ENCODE results near the gene ITPRID1.

Gene ITPRID1

DNA sequence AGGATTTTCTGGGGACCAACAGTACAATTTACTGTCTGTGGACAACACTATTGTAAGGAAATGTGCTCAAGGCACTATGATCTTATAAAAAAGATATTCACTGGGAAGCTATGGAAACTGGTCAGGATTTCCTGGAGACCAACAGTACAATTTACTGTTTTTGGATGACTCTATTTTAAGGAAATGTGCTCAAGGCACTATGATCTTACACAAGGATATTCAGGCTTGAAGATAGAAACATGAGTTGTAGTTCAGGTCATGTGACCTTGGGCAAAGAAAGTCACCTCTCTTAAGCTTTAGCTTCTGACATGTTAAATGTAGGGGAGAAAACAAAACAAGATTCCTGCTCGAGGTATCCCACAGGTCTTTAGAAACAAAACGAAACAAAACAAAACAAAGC lies 1.7 kb upstream of the ITPRID1 start:
- Histone ChIP-seq H3K36me3 (replicated peaks; ENCODE audit: low read depth, low read length) (no peaks in the 10 kb centered on the region), H4K20me1 (ENCODE audit: insufficient read depth, low read length) (no peaks in the 10 kb centered on the region), H3K4me2 (ENCODE audit: low read length) (no peak overlapping the region), H3K4me3 (ENCODE audit: low read length) (no peak overlapping the region), H3K9ac (ENCODE audit: low read length) (no peak overlapping the region), H3K4me1 (ENCODE audit: low read length) (no peaks in the 10 kb centered on the region), H3K79me2 (ENCODE audit: low read length) (no peaks in the 10 kb centered on the region), H3K27ac (ENCODE audit: low read length) (no peak overlapping the region), H3K9me3 (ENCODE audit: insufficient read depth, low read length) (no peaks in the 10 kb centered on the region), H2AFZ (ENCODE audit: low read depth, low read length) (no peak overlapping the region), H3K27me3 (ENCODE audit: low read depth, low read length) (no peaks in the 10 kb centered on the region)
- TF ChIP-seq EZH2phosphoT487 (IDR thresholded peaks at IDR 0.05; ENCODE audit: low read depth), result no peak
- TF ChIP-seq, protein P1, sequence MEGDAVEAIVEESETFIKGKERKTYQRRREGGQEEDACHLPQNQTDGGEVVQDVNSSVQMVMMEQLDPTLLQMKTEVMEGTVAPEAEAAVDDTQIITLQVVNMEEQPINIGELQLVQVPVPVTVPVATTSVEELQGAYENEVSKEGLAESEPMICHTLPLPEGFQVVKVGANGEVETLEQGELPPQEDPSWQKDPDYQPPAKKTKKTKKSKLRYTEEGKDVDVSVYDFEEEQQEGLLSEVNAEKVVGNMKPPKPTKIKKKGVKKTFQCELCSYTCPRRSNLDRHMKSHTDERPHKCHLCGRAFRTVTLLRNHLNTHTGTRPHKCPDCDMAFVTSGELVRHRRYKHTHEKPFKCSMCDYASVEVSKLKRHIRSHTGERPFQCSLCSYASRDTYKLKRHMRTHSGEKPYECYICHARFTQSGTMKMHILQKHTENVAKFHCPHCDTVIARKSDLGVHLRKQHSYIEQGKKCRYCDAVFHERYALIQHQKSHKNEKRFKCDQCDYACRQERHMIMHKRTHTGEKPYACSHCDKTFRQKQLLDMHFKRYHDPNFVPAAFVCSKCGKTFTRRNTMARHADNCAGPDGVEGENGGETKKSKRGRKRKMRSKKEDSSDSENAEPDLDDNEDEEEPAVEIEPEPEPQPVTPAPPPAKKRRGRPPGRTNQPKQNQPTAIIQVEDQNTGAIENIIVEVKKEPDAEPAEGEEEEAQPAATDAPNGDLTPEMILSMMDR (IDR thresholded peaks at IDR 0.05; ENCODE audit: low read depth, low read length), result no peak

DNA sequence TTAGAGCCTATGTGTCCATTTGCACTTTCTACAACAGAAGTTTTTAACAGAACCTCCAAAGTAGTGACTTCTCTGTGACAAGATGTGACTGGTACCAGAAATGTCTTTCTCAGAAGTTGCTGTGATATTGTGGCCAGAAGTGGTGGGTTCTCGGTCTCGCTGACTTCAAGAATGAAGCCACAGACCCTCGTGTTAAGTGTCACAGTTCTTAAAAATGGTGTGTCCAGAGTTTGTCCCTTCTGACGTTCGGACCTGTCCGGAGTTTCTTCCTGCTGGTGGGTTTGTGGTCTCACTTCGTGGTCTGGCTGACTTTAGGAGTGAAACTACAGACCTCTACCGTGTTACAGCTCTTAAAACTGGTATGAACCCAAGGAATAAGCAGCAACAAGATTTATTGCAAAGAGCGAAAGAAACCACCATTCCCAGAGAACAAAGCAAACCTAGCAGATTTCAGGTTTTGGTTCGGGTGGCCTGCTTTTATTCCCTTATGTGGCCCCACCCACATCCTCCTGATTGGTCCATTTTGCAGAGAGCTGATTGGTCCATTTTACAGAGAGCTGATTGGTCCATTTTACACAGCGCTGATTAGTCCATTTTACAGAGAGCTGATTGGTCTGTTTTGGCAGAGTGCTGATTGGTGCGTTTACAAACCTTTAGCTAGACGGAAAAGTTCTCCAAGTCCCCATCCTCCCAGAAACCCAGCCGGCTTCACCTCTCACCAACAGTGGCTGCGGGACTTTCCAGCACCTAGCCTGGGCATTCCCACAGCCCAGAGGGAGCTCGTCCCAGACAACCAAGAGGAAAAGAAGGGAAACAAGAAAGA lies 3.0 kb downstream of the ITPRID1 start:
- Histone ChIP-seq H3K36me3 (replicated peaks; ENCODE audit: low read depth, low read length) (no peaks in the 10 kb centered on the region), H2AFZ (ENCODE audit: low read depth, low read length) (no peak overlapping the region), H3K4me3 (ENCODE audit: low read length) (no peak overlapping the region), H3K9ac (ENCODE audit: low read length) (no peak overlapping the region), H3K27ac (ENCODE audit: low read length) (no peak overlapping the region), H3K4me1 (ENCODE audit: low read length) (no peaks in the 10 kb centered on the region), H3K27me3 (ENCODE audit: low read depth, low read length) (no peaks in the 10 kb centered on the region), H3K9me3 (ENCODE audit: insufficient read depth, low read length) (no peaks in the 10 kb centered on the region), H3K4me2 (ENCODE audit: low read length) (no peak overlapping the region), H4K20me1 (ENCODE audit: insufficient read depth, low read length) (no peaks in the 10 kb centered on the region), H3K79me2 (ENCODE audit: low read length) (no peaks in the 10 kb centered on the region)
- TF ChIP-seq, protein P1 (IDR thresholded peaks at IDR 0.05; ENCODE audit: low read depth, low read length), result no peak
- TF ChIP-seq EZH2phosphoT487 (IDR thresholded peaks at IDR 0.05; ENCODE audit: low read depth), result no peak

DNA sequence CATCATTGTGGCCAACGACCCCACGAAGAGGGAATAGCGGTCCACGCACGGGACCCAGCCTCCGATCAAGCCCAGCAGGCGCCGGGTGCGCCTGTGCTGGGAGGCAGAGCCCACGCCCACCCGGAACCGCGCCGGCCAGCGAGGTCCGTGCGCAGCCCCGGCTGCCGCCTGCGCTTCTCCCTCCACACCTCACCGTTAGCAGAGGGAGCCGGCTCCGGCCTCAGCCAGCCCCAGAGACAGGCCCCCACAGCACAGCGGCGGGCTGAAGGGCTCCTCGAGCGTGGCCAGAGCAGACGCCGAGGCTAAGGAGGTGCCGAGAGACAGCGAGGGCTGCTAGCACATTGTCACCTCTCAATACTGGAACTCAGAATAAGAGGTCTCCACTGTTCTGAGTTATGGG lies 3.6 kb downstream of the ITPRID1 start:
- H3K4me3 ChIP-seq (ENCODE audit: low read length), result no peak overlapping the region
- no peaks in the 10 kb centered on the region for H3K27me3 ChIP-seq (ENCODE audit: low read depth, low read length)
- no peak overlapping the region for H2AFZ ChIP-seq (ENCODE audit: low read depth, low read length)
- no peak overlapping the region for H3K4me2 ChIP-seq (ENCODE audit: low read length)
- H3K9me3 ChIP-seq (ENCODE audit: insufficient read depth, low read length), result no peaks in the 10 kb centered on the region
- H3K27ac ChIP-seq (ENCODE audit: low read length), result no peak overlapping the region
- TF ChIP-seq EZH2phosphoT487 (IDR thresholded peaks at IDR 0.05; ENCODE audit: low read depth), result no peak
- TF ChIP-seq, protein P1 (IDR thresholded peaks at IDR 0.05; ENCODE audit: low read depth, low read length), result no peak
- H3K79me2 ChIP-seq (ENCODE audit: low read length), result no peaks in the 10 kb centered on the region
- H3K36me3 ChIP-seq (replicated peaks; ENCODE audit: low read depth, low read length), result no peaks in the 10 kb centered on the region
- H4K20me1 ChIP-seq (ENCODE audit: insufficient read depth, low read length), result no peaks in the 10 kb centered on the region
- H3K4me1 ChIP-seq (ENCODE audit: low read length), result no peaks in the 10 kb centered on the region
- H3K9ac ChIP-seq (ENCODE audit: low read length), result no peak overlapping the region

DNA sequence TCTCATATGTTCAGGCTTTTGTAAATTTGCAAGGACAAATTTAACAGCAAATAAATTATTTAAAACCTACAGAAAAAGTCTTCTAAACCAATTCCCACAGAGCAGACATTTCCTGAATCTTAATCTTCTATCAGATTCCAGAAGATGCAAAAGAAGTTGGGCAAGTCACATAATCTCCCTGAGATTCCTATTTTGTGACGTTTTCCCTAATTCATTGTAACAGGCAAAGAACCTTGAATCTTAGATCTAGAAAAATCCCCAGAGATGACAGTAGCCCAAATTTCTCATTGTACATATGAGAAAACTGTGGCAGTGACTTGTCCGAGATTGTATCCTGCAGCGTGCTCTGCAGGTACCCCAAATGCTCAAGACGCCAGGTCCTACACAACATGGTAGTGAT lies 4.9 kb downstream of the ITPRID1 start:
- H3K9ac ChIP-seq (ENCODE audit: low read length), result no peak overlapping the region
- no peak overlapping the region for H3K27ac ChIP-seq (ENCODE audit: low read length)
- no peak overlapping the region for H3K4me3 ChIP-seq (ENCODE audit: low read length)
- no peaks in the 10 kb centered on the region for H3K36me3 ChIP-seq (replicated peaks; ENCODE audit: low read depth, low read length)
- no peak for TF ChIP-seq EZH2phosphoT487 (IDR thresholded peaks at IDR 0.05; ENCODE audit: low read depth)
- TF ChIP-seq, protein P1 (IDR thresholded peaks at IDR 0.05; ENCODE audit: low read depth, low read length), result no peak
- H3K79me2 ChIP-seq (ENCODE audit: low read length), result no peaks in the 10 kb centered on the region
- no peaks in the 10 kb centered on the region for H3K9me3 ChIP-seq (ENCODE audit: insufficient read depth, low read length)
- no peak overlapping the region for H2AFZ ChIP-seq (ENCODE audit: low read depth, low read length)
- H3K4me1 ChIP-seq (ENCODE audit: low read length), result no peaks in the 10 kb centered on the region
- no peaks in the 10 kb centered on the region for H3K27me3 ChIP-seq (ENCODE audit: low read depth, low read length)
- no peak overlapping the region for H3K4me2 ChIP-seq (ENCODE audit: low read length)
- no peaks in the 10 kb centered on the region for H4K20me1 ChIP-seq (ENCODE audit: insufficient read depth, low read length)

All from OCI-LY3 (cell line).